IMR-90 (cell line): Measurements from ENCODE around the gene RBMS3. TPM values are rescaled to one million over a fixed set of nuclear protein-coding genes. Genes with fewer than 3 reads are reported as not detected.

Experiments used
- ATAC-seq: fragments of 200-7000 bp; cut with Tn5 transposase; 2 replicates; pipeline ENCODE4 v1.9.1; 2020; ENCODE audit warnings: low read depth, mild to moderate bottlenecking, moderate library complexity
- BruUV-seq: library from RNA; stranded (reverse); fragments of 400-500 nt; replicated peaks from 2 replicates; lab custom pipeline; 2021; lab: Mats Ljungman, UMichigan
- CTCF ChIA-PET: fragments of 300-600 bp; formaldehyde crosslinking; extraction: SDS; loops from one replicate; lab custom pipeline; 2021; ENCODE audit warnings: antibody characterized with exemption; lab: Yijun Ruan, JAX
- POLR2A ChIA-PET: fragments of 300-600 bp; sonication (Branson Sonifier 250); formaldehyde crosslinking; loops from one replicate; lab custom pipeline; 2022; ENCODE audit warnings: antibody characterized with exemption; ENCODE audit not compliant: unreplicated experiment; lab: Charles Lee
- DNase-seq: peaks from one replicate; pipeline ENCODE4 v3.0.0; 2013
- H2AFZ ChIP-seq: replicated peaks from 2 replicates; pipeline ENCODE3; 2013; ENCODE audit warnings: low read length, mild to moderate bottlenecking; ENCODE audit not compliant: poor library complexity
- H2AK5ac ChIP-seq: 2 replicates; pipeline ENCODE4 v1.6.1; 2013; ENCODE audit warnings: low read depth, low read length, inconsistent platforms
- H2AK9ac ChIP-seq: replicated peaks from 2 replicates; pipeline ENCODE3; 2013; ENCODE audit warnings: mild to moderate bottlenecking, low read depth, low read length, moderate library complexity; ENCODE audit not compliant: poor library complexity
- H2BK120ac ChIP-seq: 2 replicates; pipeline ENCODE4 v1.6.1; 2013; ENCODE audit warnings: low read depth, low read length, inconsistent platforms
- H2BK15ac ChIP-seq: 3 replicates; pipeline ENCODE4 v1.6.1; 2013; ENCODE audit warnings: low read depth, low read length, inconsistent platforms
- H2BK20ac ChIP-seq: 2 replicates; pipeline ENCODE4 v1.6.1; 2013; ENCODE audit warnings: low read depth, mild to moderate bottlenecking, inconsistent platforms, low read length, moderate library complexity
- H2BK5ac ChIP-seq: 2 replicates; pipeline ENCODE4 v1.6.1; 2013; ENCODE audit warnings: mild to moderate bottlenecking, low read depth, low read length, inconsistent platforms; ENCODE audit not compliant: poor library complexity, severe bottlenecking
- H3K14ac ChIP-seq: replicated peaks from 2 replicates; pipeline ENCODE4 v1.6.1; 2013; ENCODE audit warnings: low read depth, low read length, inconsistent platforms
- H3K18ac ChIP-seq: 2 replicates; pipeline ENCODE4 v1.6.1; 2013; ENCODE audit warnings: low read depth, low read length, control low read depth
- H3K23ac ChIP-seq: 2 replicates; pipeline ENCODE4 v1.6.1; 2013; ENCODE audit warnings: low read depth, low read length, inconsistent platforms
- H3K27ac ChIP-seq: 2 replicates; pipeline ENCODE4 v1.5.1; 2013; ENCODE audit warnings: mild to moderate bottlenecking, control low read depth, low read length; ENCODE audit not compliant: insufficient read depth
- H3K27me3 ChIP-seq: 2 replicates; pipeline ENCODE4 v1.6.1; 2013; ENCODE audit warnings: low read length; ENCODE audit not compliant: control insufficient read depth, insufficient read depth
- H3K36me3 ChIP-seq: 2 replicates; pipeline ENCODE4 v1.6.1; 2013; ENCODE audit warnings: low read length, mixed read lengths; ENCODE audit not compliant: control insufficient read depth, insufficient read depth
- H3K4ac ChIP-seq: 2 replicates; pipeline ENCODE4 v1.6.1; 2013; ENCODE audit warnings: low read depth, low read length, inconsistent platforms
- H3K4me1 ChIP-seq: 2 replicates; pipeline ENCODE4 v1.6.1; 2013; ENCODE audit warnings: low read length, mixed read lengths; ENCODE audit not compliant: control insufficient read depth, insufficient read depth
- H3K4me2 ChIP-seq: 2 replicates; pipeline ENCODE4 v1.6.1; 2013; ENCODE audit warnings: low read depth, mild to moderate bottlenecking, control low read depth, low read length, moderate library complexity
- H3K4me3 ChIP-seq: 2 replicates; pipeline ENCODE4 v1.5.1; 2013; ENCODE audit warnings: low read depth, mild to moderate bottlenecking, control low read depth, low read length, moderate library complexity; ENCODE audit not compliant: insufficient read depth
- H3K56ac ChIP-seq: 2 replicates; pipeline ENCODE4 v1.6.1; 2013; ENCODE audit warnings: low read length, inconsistent platforms; ENCODE audit not compliant: insufficient read depth; ENCODE audit errors: extremely low read depth
- H3K79me1 ChIP-seq, 2 experiments: 2 replicates each; pipeline ENCODE4 v1.6.1; 2013; ENCODE audit warnings: low read length in 2 of 2, inconsistent platforms in 1 of 2, low read depth in 1 of 2
- H3K9ac ChIP-seq: 2 replicates; pipeline ENCODE4 v1.6.1; 2013; ENCODE audit warnings: low read depth, low read length, control low read depth
- H3K9me1 ChIP-seq: 2 replicates; pipeline ENCODE4 v1.6.1; 2013; ENCODE audit warnings: low read length, inconsistent platforms; ENCODE audit not compliant: insufficient read depth
- H3K9me3 ChIP-seq: 2 replicates; pipeline ENCODE4 v1.6.1; 2013; ENCODE audit warnings: low read length; ENCODE audit not compliant: control insufficient read depth, insufficient read depth
- H4K20me1 ChIP-seq: 2 replicates; pipeline ENCODE4 v1.6.1; 2013; ENCODE audit warnings: low read length, inconsistent platforms; ENCODE audit not compliant: insufficient read depth
- H4K5ac ChIP-seq: 2 replicates; pipeline ENCODE4 v1.6.1; 2013; ENCODE audit warnings: mild to moderate bottlenecking, low read depth, low read length, control low read depth
- H4K8ac ChIP-seq, 2 experiments: 2 replicates each; pipeline ENCODE4 v1.6.1; 2013; ENCODE audit warnings: low read depth in 2 of 2, low read length in 2 of 2, control low read depth in 1 of 2, inconsistent platforms in 1 of 2
- H4K91ac ChIP-seq: 2 replicates; pipeline ENCODE4 v1.6.1; 2013; ENCODE audit warnings: low read depth, low read length, inconsistent platforms; ENCODE audit not compliant: insufficient read depth
- BHLHE40 ChIP-seq: fragments of 150-350 bp; IDR thresholded peaks from 2 replicates; pipeline ENCODE4 v1.6.1; 2016; ENCODE audit warnings: mild to moderate bottlenecking, low read depth, low read length
- CEBPB ChIP-seq: IDR thresholded peaks from 2 replicates; pipeline ENCODE4 v1.6.1; 2012; ENCODE audit warnings: low read depth, low read length, improper control_type of control experiment
- ELK1 ChIP-seq: fragments of 150-350 bp; IDR thresholded peaks from 2 replicates; pipeline ENCODE4 v1.6.1; 2016; ENCODE audit warnings: low read depth, mild to moderate bottlenecking, low read length, moderate library complexity, borderline replicate concordance
- FOS ChIP-seq: fragments of 150-350 bp; IDR thresholded peaks from 2 replicates; pipeline ENCODE4 v1.6.1; 2016; ENCODE audit warnings: low read depth, low read length
- MAFK ChIP-seq: IDR thresholded peaks from 2 replicates; pipeline ENCODE4 v1.6.1; 2012; ENCODE audit warnings: low read depth, low read length, improper control_type of control experiment
- MAZ ChIP-seq: IDR thresholded peaks from 2 replicates; pipeline ENCODE4 v1.6.1; 2012; ENCODE audit warnings: low read depth, mild to moderate bottlenecking, low read length, improper control_type of control experiment, moderate library complexity, borderline replicate concordance
- MXI1 ChIP-seq: IDR thresholded peaks from 2 replicates; pipeline ENCODE4 v1.6.1; 2012; ENCODE audit warnings: low read depth, mild to moderate bottlenecking, low read length, moderate library complexity, borderline replicate concordance
- NFE2L2 ChIP-seq: fragments of 150-350 bp; IDR thresholded peaks from 2 replicates; pipeline ENCODE4 v1.6.1; 2016; ENCODE audit warnings: low read depth, mild to moderate bottlenecking, low read length
- POLR2A ChIP-seq: IDR thresholded peaks from 2 replicates; pipeline ENCODE4 v1.6.1; 2012; ENCODE audit warnings: mild to moderate bottlenecking, low read depth, low read length
- RAD21 ChIP-seq: IDR thresholded peaks from 2 replicates; pipeline ENCODE4 v1.6.1; 2012; ENCODE audit warnings: low read length, improper control_type of control experiment
- SMC3 ChIP-seq: fragments of 150-350 bp; IDR thresholded peaks from 2 replicates; pipeline ENCODE4 v1.6.1; 2016; ENCODE audit warnings: low read depth, mild to moderate bottlenecking, antibody characterized with exemption, low read length, moderate library complexity
- USF2 ChIP-seq: fragments of 150-350 bp; IDR thresholded peaks from 2 replicates; pipeline ENCODE4 v1.6.1; 2017; ENCODE audit warnings: mild to moderate bottlenecking, antibody characterized with exemption, low read length, low read depth
- WGBS, 2 experiments: methylation state at CpG; one replicate each; pipeline versions ENCODE4 v1.1.5 to v1.1.7; 2013; ENCODE audit warnings: missing lambda C conversion rate in 2 of 2; ENCODE audit not compliant: insufficient read length in 1 of 2; ENCODE audit errors: extremely low coverage in 2 of 2; 5-methylcytosine and 5-hydroxymethylcytosine counted together
- dilution Hi-C: fragments of 300-500 bp; cut with HindIII; formaldehyde crosslinking; loops from one replicate; pipeline ENCODE4 v1.14.3; 2018; ENCODE audit warnings: low sequenced_read_pairs; ENCODE audit not compliant: unreplicated experiment
- in situ Hi-C: fragments of 300-500 bp; cut with MboI; formaldehyde crosslinking; loops from 3 replicates; pipeline ENCODE4 v1.14.3; 2019; ENCODE audit warnings: low sequenced_read_pairs, inconsistent platforms, mixed read lengths
- intact Hi-C: fragments of 100-400 bp; cut with micrococcal nuclease; formaldehyde crosslinking; loops from 2 replicates; pipeline ENCODE4 v1.10.0; 2022
- polyA plus RNA-seq, 3 experiments: library from polyadenylated mRNA; depleted of rRNA; stranded (reverse); fragments of >200 nt; gene quantifications; 2 replicates each; pipeline ENCODE4 v1.2.3, GENCODE V29; 2012; ENCODE audit warnings: low replicate concordance in 1 of 3
- total RNA-seq: library from RNA; depleted of rRNA; stranded (reverse); fragments of >200 nt; gene quantifications from 2 replicates; pipeline ENCODE4 v1.2.3, GENCODE V29; 2012

Gene RBMS3
- total and polyA plus RNA-seq, 2 of the 4 experiments (the other 2 are of a cell fraction) = 15.2 to 127 TPM

- intact Hi-C loops = loop anchor here (5.0 kb wide), 1 partner anchor 357 kb away; the partner anchor contains the start of gene RBMS3
- 0 out of 3 replicates have a peak overlapping the region, but pooled peaks have one; percentile 38 for H2BK15ac ChIP-seq
- H3K23ac ChIP-seq = no peak overlapping the region
- no TSS peak for BruUV-seq
- H3K79me1 ChIP-seq = peaks cover 16 to 31% of the 10 kb centered on the region in 2 experiments
- whole genome bisulfite sequencing, 2 experiments = 11% methylated on average over 1 of the region's 2 CpGs; no CpG with 5 or more reads in 1 of the 2 experiments
- CTCF ChIA-PET = no interaction called here
- H3K36me3 ChIP-seq = peaks cover 2% of the 10 kb centered on the region
- POLR2A ChIA-PET = interaction anchor here (0.6 kb wide), 1 partner anchor 43 kb away, joined by 3 read pairs; no protein-coding TSS in a partner anchor
- in situ Hi-C loops = no loop called here
- no peak overlapping the region for H2AFZ ChIP-seq
- H3K9me1 ChIP-seq = peaks cover 3% of the 10 kb centered on the region; the same call in 1 of the 2 replicates
- H2AK5ac ChIP-seq = 0 out of 2 replicates have a peak overlapping the region, but pooled peaks have one; percentile 25
- 0 out of 2 replicates have a peak overlapping the region, but pooled peaks have one; percentile 36 for H2BK20ac ChIP-seq
- no peak for TF ChIP-seq CEBPB
- TF ChIP-seq RAD21 = no peak
- no peak for TF ChIP-seq MAFK
- no peak for TF ChIP-seq FOS
- TF ChIP-seq SMC3 = no peak
- TF ChIP-seq USF2 = no peak
- no peak for TF ChIP-seq POLR2A
- no peak for TF ChIP-seq MXI1
- TF ChIP-seq MAZ = no peak
- no peak for TF ChIP-seq BHLHE40
- no peak for TF ChIP-seq ELK1
- no peak for TF ChIP-seq NFE2L2
- no peak overlapping the region for H2AK9ac ChIP-seq
- no peak overlapping the region for H2BK120ac ChIP-seq
- H3K18ac ChIP-seq = peak overlapping the region; percentile 65
- no peak overlapping the region for H3K56ac ChIP-seq
- no peak overlapping the region for H3K14ac ChIP-seq
- 0 out of 2 replicates have a peak overlapping the region, but pooled peaks have one; percentile 9 for H4K91ac ChIP-seq
- H3K4me2 ChIP-seq = peak overlapping the region; percentile 31; the same call in 1 of the 2 replicates
- peak overlapping the region; percentile 74; the same call in 1 of the 2 replicates for H4K5ac ChIP-seq
- H3K9ac ChIP-seq = no peak overlapping the region
- H3K4ac ChIP-seq = no peak overlapping the region
- H3K27me3 ChIP-seq = no peaks in the 10 kb centered on the region
- no peak overlapping the region for H3K27ac ChIP-seq
- no peak overlapping the region for H3K4me3 ChIP-seq
- peak; percentile 45 for ATAC-seq
- no peaks in the 10 kb centered on the region for H4K20me1 ChIP-seq
- H3K9me3 ChIP-seq = no peaks in the 10 kb centered on the region
- peaks cover 4% of the 10 kb centered on the region; the same call in 1 of the 2 replicates for H3K4me1 ChIP-seq
- dilution Hi-C loops = no loop called here
- peak; percentile 24 for DNase-seq
- 0 out of 4 replicates have a peak overlapping the region, but pooled peaks of 1 of the 2 experiments have one; percentile 16 for H4K8ac ChIP-seq
- peak overlapping the region; percentile 73 for H2BK5ac ChIP-seq
Observed at GRCh38 chr3:29639578-29640290, 358.9 kb downstream of the RBMS3 start.
